Measurements from ENCODE around the gene CHRM2. TPM values are rescaled to one million over a fixed set of nuclear protein-coding genes. Genes with fewer than 3 reads are reported as not detected.

The CHRM2 gene
- polyA plus RNA-seq, 1 donor (not counting 4 experiments of a cell fraction or from before 2014, with no cell fraction given), result not detected

GRCh38 chr7:136971776-136972175, 103.3 kb downstream of the CHRM2 start:
- no peak overlapping the region for H3K4me3 ChIP-seq (ENCODE audit: control insufficient read depth in 2 of 3, extremely low read depth in 1 of 3, insufficient read depth in 2 of 3, low read depth in 1 of 3, low read length in 3 of 3)
- FAIRE-seq, result no peak
- TF ChIP-seq EZH2 (IDR thresholded peaks at IDR 0.05; ENCODE audit: low read length) (no peak), CTCF (optimal IDR thresholded peaks at IDR 0.05 in 1 of 3, IDR thresholded peaks at IDR 0.05 in 1 of 3, conservative IDR thresholded peaks at IDR 0.05 in 1 of 3; ENCODE audit: extremely low read depth in 1 of 3, insufficient read depth in 2 of 3, low read length in 3 of 3) (no peak)
- no peak for DNase-seq (ENCODE audit: low read depth, low spot score)
- H3K4me2 ChIP-seq (ENCODE audit: control insufficient read depth, extremely low read depth, insufficient read depth, low read depth, low read length), result no peak overlapping the region
- dilution Hi-C loops (cut with MboI; ENCODE audit: extremely low pct_ligation_motif_present, low sequenced_read_pairs), result no loop called here
- no peaks in the 10 kb centered on the region for H3K79me2 ChIP-seq (ENCODE audit: control insufficient read depth, insufficient read depth, low read length)
- no peaks in the 10 kb centered on the region for H3K36me3 ChIP-seq (ENCODE audit: control insufficient read depth in 2 of 2, extremely low read depth in 1 of 2, insufficient read depth in 2 of 2, low read length in 2 of 2)
- H3K4me1 ChIP-seq (ENCODE audit: control insufficient read depth, extremely low read depth, insufficient read depth, low read length), result no peaks in the 10 kb centered on the region
- H3K9me3 ChIP-seq (ENCODE audit: control insufficient read depth, low read depth, low read length), result no peaks in the 10 kb centered on the region
- no peak overlapping the region for H3K27ac ChIP-seq (ENCODE audit: control insufficient read depth, insufficient read depth, low read length)
- H4K20me1 ChIP-seq (ENCODE audit: control insufficient read depth, extremely low read depth, insufficient read depth, low read length), result no peaks in the 10 kb centered on the region
- no peaks in the 10 kb centered on the region for H3K27me3 ChIP-seq (ENCODE audit: control insufficient read depth, extremely low read depth, insufficient read depth, low read length)
- H3K9ac ChIP-seq (ENCODE audit: control insufficient read depth, extremely low read depth, insufficient read depth, low read length), result no peak overlapping the region
- no peaks in the 10 kb centered on the region for H3K9me1 ChIP-seq (ENCODE audit: control insufficient read depth, extremely low read depth, insufficient read depth, low read length)
- H2AFZ ChIP-seq (ENCODE audit: control insufficient read depth, low read length), result no peak overlapping the region

- Histone ChIP-seq H3K27me3 (ENCODE audit: control insufficient read depth, extremely low read depth, insufficient read depth, low read length) (no peaks in the 10 kb centered on the region), H3K9me3 (ENCODE audit: control insufficient read depth, low read depth, low read length) (no peaks in the 10 kb centered on the region), H3K9me1 (ENCODE audit: control insufficient read depth, extremely low read depth, insufficient read depth, low read length) (no peaks in the 10 kb centered on the region), H3K9ac (ENCODE audit: control insufficient read depth, extremely low read depth, insufficient read depth, low read length) (no peak overlapping the region), H3K27ac (ENCODE audit: control insufficient read depth, insufficient read depth, low read length) (no peak overlapping the region), H2AFZ (ENCODE audit: control insufficient read depth, low read length) (no peak overlapping the region), H4K20me1 (ENCODE audit: control insufficient read depth, extremely low read depth, insufficient read depth, low read length) (no peaks in the 10 kb centered on the region), H3K36me3 (ENCODE audit: control insufficient read depth in 2 of 2, extremely low read depth in 1 of 2, insufficient read depth in 2 of 2, low read length in 2 of 2) (no peaks in the 10 kb centered on the region), H3K4me2 (ENCODE audit: control insufficient read depth, extremely low read depth, insufficient read depth, low read depth, low read length) (no peak overlapping the region), H3K79me2 (ENCODE audit: control insufficient read depth, insufficient read depth, low read length) (no peaks in the 10 kb centered on the region), H3K4me1 (ENCODE audit: control insufficient read depth, extremely low read depth, insufficient read depth, low read length) (no peaks in the 10 kb centered on the region), H3K4me3 (ENCODE audit: control insufficient read depth in 2 of 3, extremely low read depth in 1 of 3, insufficient read depth in 2 of 3, low read depth in 1 of 3, low read length in 3 of 3) (no peak overlapping the region)
- TF ChIP-seq EZH2 (IDR thresholded peaks at IDR 0.05; ENCODE audit: low read length) (no peak), CTCF (optimal IDR thresholded peaks at IDR 0.05 in 1 of 3, IDR thresholded peaks at IDR 0.05 in 1 of 3, conservative IDR thresholded peaks at IDR 0.05 in 1 of 3; ENCODE audit: extremely low read depth in 1 of 3, insufficient read depth in 2 of 3, low read length in 3 of 3) (no peak)
- no peak for FAIRE-seq
- dilution Hi-C loops (cut with MboI; ENCODE audit: extremely low pct_ligation_motif_present, low sequenced_read_pairs), result no loop called here
- no peak for DNase-seq (ENCODE audit: low read depth, low spot score)
Observed at GRCh38 chr7:136976504-136977251, 108.2 kb downstream of the CHRM2 start.
